ENCODE results near the gene GPALPP1.
"Not testable (repeated sequence)": the region's sequence is repeated elsewhere in the genome, so short reads cannot be mapped to it uniquely, and the experiment has no call there.

GPALPP1 gene, protein sequence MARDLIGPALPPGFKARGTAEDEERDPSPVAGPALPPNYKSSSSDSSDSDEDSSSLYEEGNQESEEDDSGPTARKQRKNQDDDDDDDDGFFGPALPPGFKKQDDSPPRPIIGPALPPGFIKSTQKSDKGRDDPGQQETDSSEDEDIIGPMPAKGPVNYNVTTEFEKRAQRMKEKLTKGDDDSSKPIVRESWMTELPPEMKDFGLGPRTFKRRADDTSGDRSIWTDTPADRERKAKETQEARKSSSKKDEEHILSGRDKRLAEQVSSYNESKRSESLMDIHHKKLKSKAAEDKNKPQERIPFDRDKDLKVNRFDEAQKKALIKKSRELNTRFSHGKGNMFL

DNA sequence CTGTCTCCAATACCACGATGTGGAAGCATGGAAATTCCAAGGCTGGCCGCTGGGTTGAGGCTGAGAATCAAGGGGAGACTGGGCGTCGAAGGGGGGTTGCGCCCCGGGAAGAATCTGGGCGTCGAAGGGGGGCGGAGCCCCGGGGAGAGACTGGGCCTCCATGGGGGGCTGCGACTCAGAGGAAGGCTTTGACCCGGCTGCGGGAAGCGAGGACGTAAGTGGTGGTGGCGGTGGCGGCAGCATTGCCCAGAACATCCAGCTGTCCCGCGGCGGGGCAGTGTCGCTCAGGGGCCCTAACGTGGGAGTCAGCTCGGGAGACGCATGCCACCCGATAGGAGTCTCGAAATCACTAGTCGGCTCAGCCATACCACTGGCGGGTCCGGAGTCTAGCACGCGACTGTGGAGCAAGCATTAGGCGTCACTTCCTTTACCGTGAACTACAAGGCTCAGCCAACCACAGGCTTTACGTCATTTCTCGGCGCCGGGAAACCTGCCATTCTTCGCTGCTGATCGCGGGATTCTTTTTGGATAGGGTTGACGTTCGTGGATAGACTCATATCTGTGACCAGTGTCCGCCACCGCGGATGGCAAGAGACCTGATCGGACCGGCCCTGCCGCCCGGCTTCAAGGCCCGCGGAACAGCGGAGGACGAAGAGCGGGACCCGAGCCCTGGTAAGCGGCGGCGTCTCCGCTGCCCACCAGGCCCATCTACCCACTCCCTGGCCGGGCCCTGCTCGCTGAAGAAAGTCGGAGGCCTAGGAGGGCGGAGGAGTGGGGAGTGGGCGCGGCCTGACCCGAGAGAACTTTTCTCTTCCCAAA lies at the start of gene GPALPP1, which contains the start of gene NUFIP1:
GPALPP1 (plus strand) TSS at position 468 of the 819 bp plus-strand sequence; CDS start at position 585, 117 bp downstream.
NUFIP1 (minus strand) TSS at position 401 of the 819 bp plus-strand sequence; CDS start at position 366, 35 bp downstream.
- DNase-seq = peak; percentile 51

DNA sequence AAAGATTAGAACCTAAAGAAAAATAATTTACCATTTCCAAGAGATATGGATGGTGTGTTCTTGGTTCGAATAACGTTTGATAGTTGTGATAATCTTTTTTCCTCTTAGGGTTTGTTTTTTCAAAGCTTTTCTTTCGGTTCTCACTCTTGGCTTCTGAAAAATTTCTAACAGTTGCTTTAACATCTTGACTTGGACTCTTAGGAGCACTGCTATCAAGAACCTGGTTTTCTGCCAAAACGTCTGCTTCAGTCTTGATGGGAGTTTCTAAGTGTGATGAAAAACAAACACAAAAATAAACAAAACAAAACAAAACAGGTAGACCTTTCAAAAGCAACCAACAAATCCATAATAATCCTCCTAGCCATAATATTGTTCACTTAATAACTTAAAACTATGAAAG lies 45.9 kb upstream of the GPALPP1 start:
- not testable (repeated sequence) for DNase-seq

DNA sequence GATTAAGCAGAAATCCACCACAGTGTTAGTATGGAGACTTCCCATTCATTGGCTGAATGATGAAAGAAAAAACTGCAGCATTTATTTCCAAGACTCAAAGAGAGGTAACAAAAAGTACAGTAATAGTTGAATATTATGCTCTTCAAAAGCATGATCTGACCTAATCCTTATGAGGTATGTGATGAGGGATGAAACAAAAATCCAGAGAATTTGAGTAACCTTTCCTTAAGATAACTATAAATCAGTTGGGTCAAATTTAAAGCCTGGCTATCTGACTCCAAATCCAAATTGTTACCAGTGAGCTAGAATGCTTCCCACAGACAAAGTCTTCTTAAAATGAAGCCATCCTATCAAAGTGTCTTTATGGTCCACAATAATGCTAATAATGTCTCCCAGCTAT lies 38.2 kb upstream of the GPALPP1 start:
- no peak for DNase-seq

DNA sequence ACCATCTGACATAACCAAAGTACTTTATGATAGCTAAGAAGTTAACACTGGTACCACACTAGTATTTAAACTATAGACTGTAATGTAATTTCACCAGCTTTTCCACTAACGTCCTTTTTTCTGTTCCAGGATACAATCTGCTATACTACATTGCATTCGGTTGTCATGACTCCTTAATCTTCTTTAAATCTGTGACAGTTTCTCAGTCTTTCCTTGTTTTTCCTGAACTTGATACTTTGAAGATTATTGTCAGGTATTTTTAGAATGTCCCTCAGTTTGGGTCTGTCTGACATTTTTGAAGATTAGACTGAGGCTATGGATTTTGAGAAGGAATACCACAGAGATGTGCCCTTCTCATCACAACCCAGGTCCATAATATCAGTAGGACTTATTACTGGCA lies 36.7 kb upstream of the GPALPP1 start:
- no peak for DNase-seq

DNA sequence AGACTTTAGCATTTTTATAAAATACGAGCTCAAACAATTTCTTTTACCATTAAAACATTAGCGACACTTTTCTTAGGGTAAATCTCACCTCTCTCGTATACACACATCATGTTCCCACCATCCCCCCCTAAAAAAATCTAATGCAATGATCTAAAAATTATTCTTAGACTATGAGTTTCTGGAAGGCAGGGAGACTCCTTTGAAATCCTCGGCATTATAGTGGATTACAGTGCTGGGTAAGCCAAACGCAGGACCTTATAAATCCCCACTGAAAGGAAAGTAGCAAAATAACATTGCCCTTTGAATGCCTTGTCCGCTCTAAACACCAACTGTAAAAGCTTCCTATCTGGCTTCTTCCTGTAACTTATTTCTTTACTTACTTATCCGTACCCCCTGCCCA lies 35.1 kb upstream of the GPALPP1 start:
- no peak for DNase-seq

DNA sequence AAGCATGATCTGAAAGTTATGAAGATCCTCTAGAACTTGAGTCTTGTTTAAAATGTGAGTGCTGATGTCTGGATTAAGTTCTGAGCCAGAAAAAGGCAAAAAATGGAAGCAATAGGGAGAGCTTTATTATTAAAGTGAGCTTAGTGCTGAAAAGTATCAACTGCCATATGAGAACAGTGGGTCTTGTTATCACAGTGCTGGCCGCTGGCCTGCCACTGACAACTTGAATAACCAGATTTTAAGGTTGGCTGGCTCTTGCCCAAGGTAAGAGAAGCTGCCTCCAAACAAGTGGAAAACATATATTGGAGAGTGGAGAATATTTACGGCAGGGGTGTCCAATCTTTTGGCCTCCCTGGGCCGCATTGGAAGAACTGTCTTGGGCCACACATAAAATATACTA lies 33.9 kb upstream of the GPALPP1 start:
- no peak for DNase-seq

DNA sequence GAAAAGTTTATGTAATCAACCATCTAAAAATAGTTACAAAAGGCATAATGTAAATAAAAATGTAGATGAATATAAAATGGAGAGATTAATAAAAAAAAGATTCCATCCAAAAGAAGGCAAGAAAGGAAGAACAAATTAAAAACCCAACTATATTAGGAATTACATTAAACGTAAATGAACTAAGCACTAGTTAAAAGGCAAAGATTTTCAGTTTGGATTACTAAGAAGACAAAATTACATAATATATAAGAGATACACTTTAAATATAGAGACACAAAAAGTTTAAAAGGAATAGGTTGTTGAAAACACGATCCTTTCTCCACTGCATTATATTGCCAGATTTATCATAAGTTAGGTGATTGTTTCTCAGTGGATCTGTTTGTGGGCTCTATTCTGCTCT lies 27.3 kb upstream of the GPALPP1 start:
- DNase-seq = no peak

DNA sequence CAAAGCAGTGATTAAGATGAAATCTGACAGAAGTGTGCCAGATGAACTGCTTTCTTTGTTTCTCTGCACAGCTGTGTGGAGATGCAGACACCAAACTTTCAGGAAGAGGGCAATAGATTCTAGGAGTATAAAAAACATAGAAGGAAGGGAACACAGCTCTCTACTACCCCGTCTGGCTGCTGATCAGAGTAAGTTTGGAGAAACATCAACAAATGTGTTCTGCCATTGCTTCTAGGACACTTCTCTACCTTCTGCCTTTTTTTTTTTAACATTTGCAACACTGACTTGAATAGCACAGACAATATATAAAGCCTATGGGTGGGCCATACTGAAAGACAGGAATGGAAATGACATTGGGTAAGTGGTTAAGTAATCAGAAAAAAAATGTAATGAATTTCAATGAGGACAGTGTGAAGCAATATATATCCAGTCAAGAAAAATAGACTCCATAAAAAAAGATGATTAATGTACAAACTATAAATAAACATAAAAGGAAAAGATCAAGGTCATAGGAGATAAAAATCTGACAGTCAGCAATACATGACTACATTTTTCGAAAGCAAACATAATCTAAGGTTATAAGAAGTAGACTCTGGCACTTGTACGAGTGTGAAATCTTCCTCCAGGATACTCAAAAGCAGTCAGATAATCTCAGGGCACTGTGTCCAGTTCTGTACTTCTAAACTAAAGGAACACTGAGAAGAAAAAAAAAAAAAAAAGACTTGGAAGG lies 21.5 kb upstream of the GPALPP1 start:
- no peak for DNase-seq

DNA sequence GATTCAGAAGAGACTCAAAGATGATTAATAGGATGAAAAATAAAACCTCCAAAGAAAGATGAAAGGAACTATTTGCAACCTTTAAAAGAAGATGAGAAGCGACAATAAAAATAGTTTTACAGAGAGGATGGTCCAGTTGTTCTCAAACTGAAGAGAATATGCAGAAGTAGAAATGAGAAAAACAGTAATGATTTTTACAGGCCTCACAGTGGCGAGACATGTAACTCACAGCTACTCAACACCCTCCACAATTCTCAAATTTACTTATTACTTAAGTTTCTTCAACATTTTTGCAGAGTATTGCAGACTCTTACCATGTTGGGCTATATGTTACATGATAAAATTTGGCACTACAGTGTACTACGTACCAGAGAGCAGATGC lies 20.9 kb upstream of the GPALPP1 start:
- no peak for DNase-seq

DNA sequence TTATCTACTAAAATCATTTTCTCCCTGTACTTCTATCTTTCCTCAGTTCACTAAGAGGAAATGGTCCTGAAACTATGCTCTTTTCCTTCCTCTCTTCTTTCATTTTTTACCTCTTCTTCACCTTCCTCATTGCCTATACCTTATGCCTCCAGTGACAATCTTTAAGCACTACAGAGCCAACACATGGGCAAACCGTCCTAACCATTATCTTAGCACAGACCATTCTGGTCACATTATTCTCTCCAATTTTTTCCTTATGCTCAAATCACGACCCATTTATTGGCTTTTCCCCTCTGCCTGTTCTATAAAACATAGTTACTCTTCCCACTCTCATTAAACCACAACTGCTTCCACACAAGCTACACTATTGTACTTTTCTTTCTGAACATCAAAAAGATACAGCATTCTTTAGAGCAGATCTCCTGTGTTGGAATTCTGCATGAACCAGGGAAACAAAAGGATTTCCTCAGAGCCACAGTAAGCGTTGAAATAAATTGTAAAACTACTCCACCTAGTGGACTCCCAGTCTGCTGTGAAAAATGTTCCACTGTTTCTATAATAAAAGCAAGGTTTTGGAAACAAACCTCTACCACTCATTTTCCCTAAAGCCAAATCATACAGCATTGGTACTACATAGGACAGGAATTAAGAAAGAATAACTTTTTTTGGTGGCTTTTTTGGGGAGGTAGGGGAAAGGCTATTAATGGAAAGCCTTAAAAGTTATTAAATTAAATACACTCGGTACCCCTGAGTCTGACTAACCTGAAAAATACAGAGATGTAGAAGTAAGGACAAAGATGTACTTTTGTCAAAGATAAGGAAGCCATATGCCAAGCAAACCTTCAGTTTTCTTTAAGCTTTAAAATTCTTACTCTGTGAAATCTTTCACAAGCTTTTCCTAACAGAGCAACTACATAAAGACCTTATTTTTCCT lies 19.5 kb upstream of the GPALPP1 start:
- peak; percentile 18 for DNase-seq

DNA sequence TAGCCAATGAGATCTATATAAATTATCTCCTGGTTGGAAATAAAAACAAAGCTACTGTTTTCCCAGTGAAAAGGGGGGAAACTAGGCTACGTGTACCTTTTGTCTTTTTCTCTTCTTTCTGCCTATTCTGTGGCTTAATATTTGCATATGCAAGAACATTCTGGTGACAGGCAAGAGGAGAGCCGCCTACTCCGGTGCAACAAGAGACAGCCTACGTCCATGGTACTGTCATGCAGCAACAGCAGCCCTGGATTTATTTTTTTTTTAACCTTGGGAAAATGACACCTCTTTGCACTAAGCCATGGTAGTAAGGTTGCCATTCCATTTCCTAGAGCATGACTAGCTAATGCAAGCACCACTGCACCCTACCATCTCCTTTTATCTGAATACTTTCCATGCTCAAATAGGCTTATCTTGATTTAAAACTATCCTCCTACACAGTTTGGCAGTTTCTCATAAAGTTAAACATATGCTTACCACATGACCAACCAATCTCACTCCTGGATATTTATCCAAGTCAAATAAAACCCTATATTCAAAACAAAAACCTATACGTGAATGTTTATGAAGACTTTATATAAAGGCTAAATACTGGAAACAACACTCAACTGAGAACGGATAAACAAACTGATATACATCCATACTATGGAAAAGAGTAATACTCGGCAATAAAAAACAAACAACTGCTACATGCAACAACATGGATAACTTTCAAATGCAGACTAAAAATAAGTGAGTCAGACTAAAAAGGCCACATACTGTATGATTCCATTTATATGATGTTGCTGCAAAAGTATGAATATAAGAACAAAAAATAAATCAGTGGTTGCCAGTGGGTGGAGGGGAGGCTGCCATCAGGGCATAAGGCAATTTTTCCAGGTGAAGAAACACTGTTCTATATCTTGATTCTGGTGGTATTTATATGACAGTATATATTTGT lies 17.4 kb upstream of the GPALPP1 start:
- DNase-seq = no peak

DNA sequence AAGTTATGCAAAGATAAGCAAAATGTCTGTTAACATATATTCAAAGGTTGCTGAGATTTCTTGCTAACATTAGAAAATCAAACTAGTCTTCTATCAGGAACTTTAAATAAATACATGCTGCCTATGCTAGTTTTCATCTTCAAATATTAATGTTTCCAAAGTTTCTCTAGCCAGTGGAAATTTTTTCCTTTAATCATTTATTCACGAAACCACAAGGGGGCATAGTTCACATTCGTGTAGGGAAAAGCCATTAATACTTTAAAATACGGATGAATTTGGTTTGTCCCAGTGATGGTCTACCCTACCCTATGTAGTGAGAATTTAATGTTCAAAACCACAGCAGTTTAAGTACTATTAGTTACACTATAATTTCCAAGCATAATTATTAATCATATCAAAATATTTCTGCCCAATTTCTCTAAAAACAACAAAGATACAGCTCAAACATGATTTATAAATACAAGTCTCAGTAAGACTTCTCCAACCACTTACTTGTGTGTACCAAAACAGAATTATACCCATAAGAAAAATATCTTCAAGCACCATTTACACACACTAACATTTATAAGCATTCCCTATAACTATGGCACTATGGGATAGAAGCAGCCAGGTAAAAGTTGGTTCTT lies 16.3 kb upstream of the GPALPP1 start:
- DNase-seq = no peak

DNA sequence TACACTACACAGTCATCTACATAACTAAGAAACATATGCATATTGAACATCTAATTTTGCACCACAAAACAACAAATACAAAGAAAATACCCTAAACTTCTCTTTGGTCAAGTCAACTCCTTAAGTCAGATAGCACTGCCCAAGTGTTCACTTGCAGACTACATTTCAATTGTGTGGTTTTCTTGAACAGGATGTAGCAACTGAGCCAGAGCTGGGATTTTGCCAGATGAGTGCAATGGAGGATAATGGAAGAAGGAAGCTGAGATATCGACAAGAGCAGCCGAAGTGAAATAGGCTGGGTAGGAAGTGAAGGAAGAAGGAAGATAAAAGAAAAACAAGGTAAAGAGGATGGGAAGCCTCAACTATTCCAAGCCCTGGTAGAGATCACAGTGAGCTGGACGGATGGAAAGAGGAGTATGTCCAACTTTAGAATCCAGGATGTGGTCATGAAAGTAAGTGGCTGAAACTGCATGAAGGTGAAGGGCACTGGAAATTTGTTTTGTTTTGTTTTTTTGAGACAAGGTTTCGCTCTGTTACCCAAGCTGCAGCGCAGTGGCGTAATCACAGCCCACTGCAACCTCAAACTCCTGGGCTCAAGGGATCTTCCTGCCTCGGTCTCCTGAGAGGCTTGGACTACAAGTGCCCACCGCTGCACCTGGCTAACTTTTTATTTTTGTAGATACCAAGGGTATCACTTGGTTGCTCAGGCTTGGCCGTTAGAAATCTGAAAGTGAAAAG lies 15.1 kb upstream of the GPALPP1 start:
- no peak for DNase-seq

DNA sequence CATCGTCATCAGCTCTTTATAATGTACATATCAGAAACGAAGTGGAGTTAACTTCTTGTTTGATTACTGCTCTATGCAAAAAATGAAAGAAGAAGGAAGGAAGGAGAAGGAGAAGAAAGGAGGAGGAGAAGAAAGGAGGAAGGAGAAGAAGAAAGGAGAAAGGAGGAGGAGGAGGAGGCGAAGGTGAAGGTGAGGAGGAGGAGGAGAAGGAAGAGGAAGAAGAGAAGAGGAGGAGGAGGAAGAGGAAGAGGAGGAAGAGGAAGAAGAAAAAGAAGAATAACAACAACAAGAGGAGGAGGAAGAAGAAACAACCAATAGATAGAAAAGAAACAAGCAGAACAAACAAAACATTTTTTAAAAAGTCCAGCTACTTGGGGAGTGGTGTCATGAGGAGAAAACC lies 13.1 kb upstream of the GPALPP1 start:
- no peak for DNase-seq

DNA sequence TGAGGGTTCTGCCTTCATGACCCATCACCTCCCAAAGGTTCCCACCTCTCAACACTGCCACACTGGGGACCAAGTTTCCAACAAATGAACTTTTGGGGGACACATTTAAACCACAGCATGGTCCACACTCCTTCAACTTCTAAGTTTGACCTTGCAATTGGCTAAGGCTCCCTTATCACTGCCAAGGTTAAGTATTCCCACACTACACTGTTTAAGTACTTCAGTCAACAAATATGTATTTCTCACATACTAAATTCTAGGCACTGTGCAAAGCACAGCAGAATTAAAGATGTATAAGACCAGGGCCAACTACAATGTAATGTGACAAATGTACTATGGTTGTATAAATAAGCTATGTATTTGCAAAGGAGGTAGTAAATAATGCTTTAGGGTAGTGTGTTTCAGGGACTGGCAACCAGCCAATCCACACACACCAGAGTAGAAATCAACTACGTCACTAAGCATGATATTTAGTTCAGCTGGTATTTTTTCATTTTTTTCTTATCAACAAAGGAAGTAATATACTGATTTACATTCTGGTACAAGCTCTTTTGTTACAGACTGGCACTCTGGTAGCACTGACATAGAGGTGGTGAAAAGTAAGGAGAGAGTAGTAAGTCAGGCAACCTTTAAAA lies 12.3 kb upstream of the GPALPP1 start:
- no peak for DNase-seq

DNA sequence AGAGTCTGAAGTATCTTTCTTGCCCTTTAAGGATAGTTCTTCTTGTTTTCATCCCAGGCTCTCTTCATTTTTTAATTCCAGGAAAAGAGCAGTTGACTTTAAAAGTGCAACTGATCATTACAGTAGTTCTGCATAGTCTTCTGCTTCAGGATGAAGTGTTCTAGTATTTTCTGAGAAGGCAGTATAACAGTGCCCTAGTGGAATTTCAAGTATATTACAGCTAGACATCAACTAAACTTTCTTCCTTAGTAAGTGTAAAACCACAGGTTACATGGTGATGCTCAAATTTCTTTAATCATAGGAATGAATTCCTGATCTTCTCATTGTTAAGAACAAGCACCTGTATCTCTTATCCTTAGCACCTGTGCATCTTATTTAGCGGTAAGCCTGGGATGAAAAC lies 11.0 kb upstream of the GPALPP1 start:
- no peak for DNase-seq

DNA sequence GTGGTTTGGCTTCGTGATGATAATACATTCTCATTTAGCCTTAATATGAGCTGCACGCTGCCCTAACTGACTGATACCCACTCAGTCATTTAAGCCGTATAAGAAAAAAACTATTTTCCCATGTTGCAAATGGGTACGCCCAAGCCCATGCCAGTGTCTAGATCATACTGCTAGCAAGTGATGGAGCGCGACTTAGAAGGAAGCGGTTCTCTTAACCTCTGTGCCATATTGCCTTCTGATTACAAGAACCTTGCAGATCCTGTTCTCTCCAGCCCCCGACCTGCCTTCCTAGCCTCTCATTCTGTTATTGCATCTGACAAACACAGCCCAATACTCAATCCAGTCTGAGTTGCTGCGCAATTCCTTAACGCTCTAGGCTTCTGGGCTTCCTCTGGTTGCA lies 603 bp downstream of the GPALPP1 start:
- no peak for DNase-seq

DNA sequence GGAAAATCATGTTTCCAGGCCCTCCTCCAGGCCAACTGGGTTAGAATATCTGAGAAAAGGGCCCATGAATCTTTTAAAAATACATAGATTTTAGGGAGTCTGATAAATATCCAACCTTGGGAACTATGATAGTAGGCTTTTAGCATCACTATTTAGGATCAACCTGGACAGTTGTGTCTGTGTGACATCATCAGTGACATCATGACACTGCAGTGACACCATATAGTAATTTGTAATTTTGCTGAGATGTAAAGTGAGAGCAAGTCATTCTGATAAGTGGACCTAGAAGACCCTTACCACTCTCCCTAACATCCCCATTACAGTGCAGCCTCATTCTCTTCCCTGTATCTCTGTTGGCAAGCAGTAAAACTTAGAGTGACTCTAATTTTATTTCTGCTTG lies 14.1 kb downstream of the GPALPP1 start:
- no peak for DNase-seq

DNA sequence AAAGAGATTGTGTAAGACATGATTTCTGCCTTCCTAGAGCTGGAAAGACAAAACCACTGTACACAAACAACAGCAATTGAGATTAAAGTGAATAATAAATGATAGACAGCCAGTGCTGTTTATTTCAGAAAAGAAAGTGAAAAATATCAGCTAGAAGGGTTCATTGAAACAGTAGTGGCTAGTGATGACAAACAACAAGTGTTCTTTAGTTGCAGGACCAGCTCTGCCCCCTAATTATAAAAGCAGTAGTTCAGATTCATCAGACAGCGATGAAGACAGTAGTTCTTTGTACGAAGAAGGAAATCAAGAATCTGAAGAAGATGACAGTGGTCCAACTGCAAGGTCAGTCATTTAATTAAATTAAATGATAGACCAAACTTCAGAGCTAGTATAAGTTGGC lies 14.8 kb downstream of the GPALPP1 start:
- no peak for DNase-seq

DNA sequence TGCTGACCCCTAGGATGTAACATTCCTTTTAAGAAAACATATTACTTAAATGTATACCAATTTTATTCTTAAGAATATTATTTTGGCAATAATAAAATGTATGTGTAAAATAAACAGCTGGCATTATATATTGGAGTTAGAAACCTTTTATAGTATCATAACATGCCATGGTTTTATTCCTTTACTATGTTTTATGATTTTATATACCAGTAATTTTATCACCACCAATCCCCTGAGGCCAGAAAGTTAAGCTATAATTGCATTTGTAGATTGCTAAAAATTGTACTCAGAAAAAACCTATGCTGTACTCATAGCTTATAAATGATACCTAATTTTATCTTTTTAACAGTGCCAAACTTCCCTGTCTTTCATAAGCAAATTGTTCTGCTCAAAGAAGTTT lies 17.9 kb downstream of the GPALPP1 start:
- DNase-seq = no peak

All from NCI-H2081 treated with DMSO at 0.1 percent for 48 hours (cell line).